Omental fat pad (tissue), 4 donors: ENCODE data around the gene CRTC3. TPM values are rescaled to one million over a fixed set of nuclear protein-coding genes. Genes with fewer than 3 reads are reported as not detected.
"Not testable (repeated sequence)": the region's sequence is repeated elsewhere in the genome, so short reads cannot be mapped to it uniquely, and the experiment has no call there.

Source experiments
- ATAC-seq: fragments of 150-250 bp; one replicate; pipeline ENCODE4 v1.9.1; 2016; ENCODE audit warnings: mild to moderate bottlenecking, moderate library complexity; ENCODE audit not compliant: low FRiP score
- DNase-seq: peaks from one replicate; pipeline ENCODE4 v3.0.0-alpha.2; 2019; ENCODE audit warnings: low spot score
- CTCF ChIP-seq, 3 donors: fragments of 450-650 bp; IDR thresholded peaks; one replicate each; pipeline ENCODE4 v1.5.1; 2016 to 2017; ENCODE audit warnings: antibody characterized with exemption in 3 of 3, mild to moderate bottlenecking in 3 of 3, moderate library complexity in 2 of 3
- total RNA-seq, 4 donors: library from RNA; depleted of rRNA; stranded (reverse); fragments of >200 nt; gene quantifications; one replicate each; pipeline ENCODE4 v1.1.0, GENCODE V29; 2016

The CRTC3 gene
- total RNA-seq, 4 donors from 2014 or later, result 31.5 to 52.8 (median 44.3) TPM

DNA sequence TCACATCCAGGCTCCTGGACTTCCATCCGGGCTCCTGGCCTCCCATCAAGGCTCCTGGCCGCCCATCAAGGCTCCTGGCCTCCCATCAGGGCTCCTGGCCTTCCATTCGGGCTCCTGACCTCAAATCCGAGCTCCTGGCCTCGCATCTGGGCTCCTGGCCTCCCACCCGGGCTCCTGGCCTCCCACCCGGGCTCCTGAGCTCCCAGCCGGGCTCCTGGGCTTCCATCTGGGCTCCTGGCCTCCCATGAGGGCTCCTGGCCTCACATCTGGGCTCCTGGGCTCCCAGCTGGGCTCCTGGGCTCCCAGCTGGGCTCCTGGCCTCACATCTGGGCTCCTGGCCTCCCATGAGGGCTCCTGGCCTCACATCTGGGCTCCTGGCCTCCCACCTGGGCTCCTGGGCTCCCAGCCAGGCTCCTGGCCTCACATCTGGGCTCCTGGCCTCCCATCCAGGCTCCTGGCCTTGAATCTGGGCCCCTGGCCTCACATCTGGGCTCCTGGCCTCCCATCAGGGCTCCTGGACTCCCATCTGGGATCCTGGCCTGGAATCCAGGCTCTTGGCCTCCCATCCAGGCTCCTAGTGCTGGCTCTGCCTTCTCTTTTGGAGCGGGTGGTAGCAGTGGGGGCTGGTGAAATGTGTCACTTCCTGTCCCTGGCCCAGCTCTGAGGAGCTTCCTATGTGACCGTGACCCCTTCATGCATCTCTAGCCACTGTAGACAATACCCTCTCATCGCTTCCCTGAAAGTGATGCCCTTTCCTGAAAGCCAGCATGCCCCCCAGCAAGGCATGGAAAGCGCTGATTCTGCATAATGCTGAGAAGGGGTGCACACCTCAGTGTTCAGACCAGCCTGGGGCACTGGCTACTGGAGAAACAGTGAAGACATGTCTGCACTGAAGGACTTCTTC, 124.8 kb downstream of the CRTC3 start:
- TF ChIP-seq CTCF (IDR thresholded peaks at IDR 0.05), result no peak
- DNase-seq (no peak), ATAC-seq (no peak)

GRCh38 chr15:90657520-90658172, 127.9 kb downstream of the CRTC3 start:
- DNase-seq, ATAC-seq: not testable (repeated sequence)

DNA sequence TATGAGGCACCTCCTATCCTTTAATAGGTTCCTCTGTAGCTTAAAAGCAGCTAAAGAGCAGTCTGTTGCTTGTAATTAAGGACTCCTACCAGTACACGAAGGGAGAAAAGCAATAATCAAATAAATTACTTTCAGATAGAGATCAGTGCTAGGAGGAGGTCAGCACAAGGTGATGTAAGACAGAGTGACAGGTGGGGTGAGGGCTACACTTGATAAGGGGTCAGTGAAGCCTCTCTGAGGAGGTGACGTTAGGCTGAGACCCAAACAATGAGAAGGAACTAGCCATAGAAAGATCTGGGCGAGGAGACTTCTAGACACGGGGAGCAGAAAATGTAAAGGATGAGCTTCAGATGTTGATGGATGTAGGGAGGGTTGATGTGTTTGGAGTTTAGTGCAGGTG, 129.8 kb downstream of the CRTC3 start:
- DNase-seq (no peak), ATAC-seq (no peak)
- TF ChIP-seq CTCF (IDR thresholded peaks at IDR 0.05), result no peak

DNA sequence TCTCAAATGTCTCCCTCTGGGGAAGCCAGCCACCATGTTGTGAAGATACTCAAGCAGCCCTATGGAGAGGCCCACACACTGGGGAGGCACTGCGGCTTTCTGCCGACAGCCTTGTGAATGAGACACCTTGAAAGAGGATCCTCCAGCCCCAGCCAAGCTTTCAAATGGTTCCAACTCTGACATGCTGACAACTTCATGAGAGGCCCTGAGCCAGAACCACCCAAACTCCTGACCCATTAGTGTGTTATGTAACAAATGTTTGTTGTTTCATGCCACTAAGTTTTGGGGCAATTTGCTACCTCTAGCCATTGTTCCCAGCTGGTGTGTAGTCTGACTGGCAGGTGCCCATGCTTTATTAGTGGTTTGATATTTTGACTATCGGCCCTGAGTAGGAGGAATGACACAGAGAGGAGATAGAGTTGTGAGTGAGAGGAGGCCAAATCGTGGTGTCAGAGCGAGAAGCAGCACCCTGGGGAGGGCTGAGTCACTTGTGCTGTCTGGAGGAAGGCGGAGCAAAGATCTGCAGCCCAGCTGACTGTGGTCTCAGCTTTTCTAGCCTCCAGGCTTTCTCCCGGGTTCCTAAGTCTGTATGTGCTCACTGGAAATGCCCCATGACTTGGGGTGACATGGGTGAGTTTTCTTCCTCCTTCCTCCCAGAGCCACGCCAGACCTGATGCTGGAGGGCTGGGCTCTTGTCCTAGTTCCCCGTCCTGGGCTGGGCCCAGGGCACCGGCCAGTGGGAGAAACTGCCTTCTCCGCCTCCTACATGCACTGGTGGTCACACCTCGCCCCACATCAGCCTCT, 130.7 kb downstream of the CRTC3 start:
- ATAC-seq (peak; percentile 97), DNase-seq (no peak)
- no peak for TF ChIP-seq CTCF (IDR thresholded peaks at IDR 0.05)

- peak; percentile 9 for ATAC-seq
- not testable (repeated sequence) for DNase-seq
Measured at GRCh38 chr15:90660999-90661330, 131.2 kb downstream of the CRTC3 start.

- DNase-seq, ATAC-seq: not testable (repeated sequence)
Measured at GRCh38 chr15:90664081-90664461, 134.3 kb downstream of the CRTC3 start.

DNA sequence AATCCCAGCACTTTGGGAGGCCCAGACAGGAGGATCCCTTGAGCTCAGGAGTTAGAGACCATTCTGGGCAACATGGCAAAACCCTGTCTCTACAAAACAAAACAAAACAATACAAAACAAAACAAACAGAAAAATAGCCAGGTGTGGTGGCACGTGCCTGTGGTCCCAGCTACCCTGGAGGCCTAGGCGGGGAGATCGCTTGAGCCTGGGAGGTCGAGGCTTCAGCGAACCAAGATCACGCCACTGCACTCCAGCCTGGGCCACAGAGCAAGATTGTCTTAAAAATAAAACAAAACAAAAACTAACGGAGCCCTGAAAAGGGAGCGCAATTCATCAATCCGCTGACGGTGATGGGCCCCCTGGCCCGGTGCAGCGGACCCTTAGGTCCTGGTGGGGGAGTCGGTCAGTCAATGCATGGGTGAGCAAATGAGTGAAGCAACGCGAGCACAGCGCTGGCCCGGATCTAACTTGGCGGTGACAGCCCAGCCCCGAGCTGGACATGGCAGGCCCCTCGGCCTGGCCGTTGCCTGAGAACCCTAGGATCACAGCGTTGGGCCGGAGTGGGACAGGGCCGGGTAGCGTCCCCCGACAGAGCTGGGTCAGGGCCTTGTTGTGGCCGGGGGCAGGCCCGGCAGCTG, 135.0 kb downstream of the CRTC3 start:
- ATAC-seq (peak; percentile 39), DNase-seq (no peak)
- no peak for TF ChIP-seq CTCF (IDR thresholded peaks at IDR 0.05)
